ENCODE results near the gene LMX1B. TPM values are rescaled to one million over a fixed set of nuclear protein-coding genes. Genes with fewer than 3 reads are reported as not detected.

LMX1B gene
- polyA plus RNA-seq, 1 of the 3 experiments (the other 2 are of a cell fraction): not detected

- no peak overlapping the region for H3K27ac ChIP-seq (ENCODE audit: low read depth in 2 of 2, low read length in 1 of 2)
- no peak for TF ChIP-seq MXI1 (IDR thresholded peaks at IDR 0.05; ENCODE audit: low read depth, low read length)
- TF ChIP-seq TCF12 (IDR thresholded peaks at IDR 0.05): peak; percentile 22; the same call in 1 of the 2 replicates
- TF ChIP-seq RFX5 (IDR thresholded peaks at IDR 0.05; ENCODE audit: low read length): no peak
- TF ChIP-seq RCOR1 (IDR thresholded peaks at IDR 0.05; ENCODE audit: low read length): peak; percentile 94
- peak; percentile 99 for TF ChIP-seq GATA2 (CRISPR knock-in tag; IDR thresholded peaks at IDR 0.05)
- no peak for TF ChIP-seq RXRA (IDR thresholded peaks at IDR 0.05; ENCODE audit: borderline replicate concordance, low read depth)
- peak; percentile 96 for TF ChIP-seq CHD2 (IDR thresholded peaks at IDR 0.05; ENCODE audit: low read length, partially characterized antibody)
- TF ChIP-seq FOXJ3 (CRISPR knock-in tag; IDR thresholded peaks at IDR 0.05): peak; percentile 74; the same call in 1 of the 2 replicates
- TF ChIP-seq EP300 (IDR thresholded peaks at IDR 0.05; ENCODE audit: borderline replicate concordance in 1 of 2, low read depth in 1 of 2, low read length in 1 of 2): peak in 1 of 2 experiments; percentile 87; a peak in 2 of 4 replicates
- TF ChIP-seq, protein P1, sequence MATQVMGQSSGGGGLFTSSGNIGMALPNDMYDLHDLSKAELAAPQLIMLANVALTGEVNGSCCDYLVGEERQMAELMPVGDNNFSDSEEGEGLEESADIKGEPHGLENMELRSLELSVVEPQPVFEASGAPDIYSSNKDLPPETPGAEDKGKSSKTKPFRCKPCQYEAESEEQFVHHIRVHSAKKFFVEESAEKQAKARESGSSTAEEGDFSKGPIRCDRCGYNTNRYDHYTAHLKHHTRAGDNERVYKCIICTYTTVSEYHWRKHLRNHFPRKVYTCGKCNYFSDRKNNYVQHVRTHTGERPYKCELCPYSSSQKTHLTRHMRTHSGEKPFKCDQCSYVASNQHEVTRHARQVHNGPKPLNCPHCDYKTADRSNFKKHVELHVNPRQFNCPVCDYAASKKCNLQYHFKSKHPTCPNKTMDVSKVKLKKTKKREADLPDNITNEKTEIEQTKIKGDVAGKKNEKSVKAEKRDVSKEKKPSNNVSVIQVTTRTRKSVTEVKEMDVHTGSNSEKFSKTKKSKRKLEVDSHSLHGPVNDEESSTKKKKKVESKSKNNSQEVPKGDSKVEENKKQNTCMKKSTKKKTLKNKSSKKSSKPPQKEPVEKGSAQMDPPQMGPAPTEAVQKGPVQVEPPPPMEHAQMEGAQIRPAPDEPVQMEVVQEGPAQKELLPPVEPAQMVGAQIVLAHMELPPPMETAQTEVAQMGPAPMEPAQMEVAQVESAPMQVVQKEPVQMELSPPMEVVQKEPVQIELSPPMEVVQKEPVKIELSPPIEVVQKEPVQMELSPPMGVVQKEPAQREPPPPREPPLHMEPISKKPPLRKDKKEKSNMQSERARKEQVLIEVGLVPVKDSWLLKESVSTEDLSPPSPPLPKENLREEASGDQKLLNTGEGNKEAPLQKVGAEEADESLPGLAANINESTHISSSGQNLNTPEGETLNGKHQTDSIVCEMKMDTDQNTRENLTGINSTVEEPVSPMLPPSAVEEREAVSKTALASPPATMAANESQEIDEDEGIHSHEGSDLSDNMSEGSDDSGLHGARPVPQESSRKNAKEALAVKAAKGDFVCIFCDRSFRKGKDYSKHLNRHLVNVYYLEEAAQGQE (IDR thresholded peaks at IDR 0.05; ENCODE audit: low read depth, low read length): 0 out of 2 replicates have a peak, but pooled peaks have one; percentile 69
- H3K9me2 ChIP-seq: no peaks in the 10 kb centered on the region
- H3K4me2 ChIP-seq: no peak overlapping the region
- 13% methylated on average over 9 of the region's 10 CpGs for WGBS (ENCODE audit: low lambda C conversion rate)
- CTCF ChIA-PET: interaction anchor here (0.6 to 21.5 kb wide), 20 partner anchors 10 to 1051 kb away, joined by 3 to 739 read pairs (median 4); no protein-coding TSS in a partner anchor
- H3K27me3 ChIP-seq (ENCODE audit: insufficient read depth): peaks cover 30% of the 10 kb centered on the region
- no peaks in the 10 kb centered on the region for H3F3A ChIP-seq (replicated peaks; ENCODE audit: insufficient read depth)
- POLR2A ChIA-PET: interaction anchor here (0.6 to 1.6 kb wide), 6 partner anchors 13 to 76 kb away, joined by 3 to 8 read pairs (median 3); no protein-coding TSS in a partner anchor
- no peaks in the 10 kb centered on the region for H3K9me3 ChIP-seq
- H3K9ac ChIP-seq: no peak overlapping the region
- peak; percentile 86 for DNase-seq
- H3K4me1 ChIP-seq (ENCODE audit: control insufficient read depth in 1 of 2, insufficient read depth in 2 of 2, low read depth in 1 of 2, low read length in 1 of 2): peaks cover 0 to 21% of the 10 kb centered on the region in 2 experiments; a peak in 1 of 4 replicates
- H4K20me1 ChIP-seq (ENCODE audit: insufficient read depth): no peaks in the 10 kb centered on the region
- no peak overlapping the region for H3K4me3 ChIP-seq (ENCODE audit: low read depth in 2 of 2, low read length in 1 of 2)
- no peaks in the 10 kb centered on the region for H3K36me3 ChIP-seq (replicated peaks in 1 of 2; ENCODE audit: control insufficient read depth in 1 of 2, insufficient read depth in 2 of 2, low read length in 1 of 2)
- no peak overlapping the region for H2AFZ ChIP-seq (ENCODE audit: low read depth)
- no peaks in the 10 kb centered on the region for H3K79me2 ChIP-seq (ENCODE audit: insufficient read depth)
Measured at GRCh38 chr9:126564128-126564527, 49.6 kb upstream of the LMX1B start.

DNA sequence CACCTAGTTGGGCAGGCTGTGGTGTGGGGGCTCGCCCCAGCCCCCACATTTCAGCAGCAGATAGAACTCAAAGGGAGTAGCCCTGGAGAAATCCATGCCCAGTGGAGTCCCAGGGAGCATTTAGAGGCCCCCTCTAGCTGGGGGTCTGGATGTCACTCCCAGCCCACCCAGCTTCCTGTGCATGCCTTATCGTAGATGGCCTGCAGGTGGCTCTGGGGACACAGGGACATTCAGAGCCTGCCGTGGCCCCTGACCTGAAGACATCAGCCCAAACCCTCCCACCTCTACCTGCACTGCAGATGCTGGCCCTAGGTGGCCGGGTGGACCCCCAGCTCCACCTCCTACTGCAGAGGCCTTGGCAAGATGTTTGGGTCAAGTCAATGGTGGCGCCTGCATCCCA lies 49.0 kb upstream of the LMX1B start:
- H3K9ac ChIP-seq: no peak overlapping the region
- no peak overlapping the region for H3K27ac ChIP-seq (ENCODE audit: low read depth in 2 of 2, low read length in 1 of 2)
- ChIA-PET CTCF (interaction anchor here (0.6 to 21.5 kb wide), 19 partner anchors 9 to 1051 kb away, joined by 3 to 739 read pairs (median 4); no protein-coding TSS in a partner anchor), POLR2A (interaction anchor here (0.7 to 1.1 kb wide), 2 partner anchors 13 to 75 kb away, joined by 3 read pairs; no protein-coding TSS in a partner anchor)
- peaks cover 0 to 21% of the 10 kb centered on the region in 2 experiments; a peak in 1 of 4 replicates for H3K4me1 ChIP-seq (ENCODE audit: control insufficient read depth in 1 of 2, insufficient read depth in 2 of 2, low read depth in 1 of 2, low read length in 1 of 2)
- H3K4me2 ChIP-seq: no peak overlapping the region
- H3K4me3 ChIP-seq (ENCODE audit: low read depth in 2 of 2, low read length in 1 of 2): no peak overlapping the region
- H3K79me2 ChIP-seq (ENCODE audit: insufficient read depth): no peaks in the 10 kb centered on the region
- H3K9me3 ChIP-seq: no peaks in the 10 kb centered on the region
- no peak overlapping the region for H2AFZ ChIP-seq (ENCODE audit: low read depth)
- peak; percentile 48 for DNase-seq
- H3K9me2 ChIP-seq: no peaks in the 10 kb centered on the region
- H3F3A ChIP-seq (replicated peaks; ENCODE audit: insufficient read depth): no peaks in the 10 kb centered on the region
- no peaks in the 10 kb centered on the region for H4K20me1 ChIP-seq (ENCODE audit: insufficient read depth)
- TF ChIP-seq, protein P2, sequence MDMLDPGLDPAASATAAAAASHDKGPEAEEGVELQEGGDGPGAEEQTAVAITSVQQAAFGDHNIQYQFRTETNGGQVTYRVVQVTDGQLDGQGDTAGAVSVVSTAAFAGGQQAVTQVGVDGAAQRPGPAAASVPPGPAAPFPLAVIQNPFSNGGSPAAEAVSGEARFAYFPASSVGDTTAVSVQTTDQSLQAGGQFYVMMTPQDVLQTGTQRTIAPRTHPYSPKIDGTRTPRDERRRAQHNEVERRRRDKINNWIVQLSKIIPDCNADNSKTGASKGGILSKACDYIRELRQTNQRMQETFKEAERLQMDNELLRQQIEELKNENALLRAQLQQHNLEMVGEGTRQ (IDR thresholded peaks at IDR 0.05; ENCODE audit: borderline replicate concordance, low read depth, low read length): no peak
- TF ChIP-seq TAF1 (IDR thresholded peaks at IDR 0.05; ENCODE audit: borderline replicate concordance, low read depth, low read length) (no peak), NRF1 (IDR thresholded peaks at IDR 0.05; ENCODE audit: low read depth, low read length) (no peak), ELF1 (IDR thresholded peaks at IDR 0.05) (no peak), YY1 (IDR thresholded peaks at IDR 0.05; ENCODE audit: low read depth) (no peak), SIN3A (IDR thresholded peaks at IDR 0.05; ENCODE audit: borderline replicate concordance, low read depth, low read length) (no peak), TEAD4 (IDR thresholded peaks at IDR 0.05; ENCODE audit: borderline replicate concordance, insufficient read depth) (no peak), RAD21 (IDR thresholded peaks at IDR 0.05; ENCODE audit: low read length) (peak; percentile 21; the same call in 1 of the 2 replicates), TCF12 (IDR thresholded peaks at IDR 0.05) (no peak)
- TF ChIP-seq, protein P3, sequence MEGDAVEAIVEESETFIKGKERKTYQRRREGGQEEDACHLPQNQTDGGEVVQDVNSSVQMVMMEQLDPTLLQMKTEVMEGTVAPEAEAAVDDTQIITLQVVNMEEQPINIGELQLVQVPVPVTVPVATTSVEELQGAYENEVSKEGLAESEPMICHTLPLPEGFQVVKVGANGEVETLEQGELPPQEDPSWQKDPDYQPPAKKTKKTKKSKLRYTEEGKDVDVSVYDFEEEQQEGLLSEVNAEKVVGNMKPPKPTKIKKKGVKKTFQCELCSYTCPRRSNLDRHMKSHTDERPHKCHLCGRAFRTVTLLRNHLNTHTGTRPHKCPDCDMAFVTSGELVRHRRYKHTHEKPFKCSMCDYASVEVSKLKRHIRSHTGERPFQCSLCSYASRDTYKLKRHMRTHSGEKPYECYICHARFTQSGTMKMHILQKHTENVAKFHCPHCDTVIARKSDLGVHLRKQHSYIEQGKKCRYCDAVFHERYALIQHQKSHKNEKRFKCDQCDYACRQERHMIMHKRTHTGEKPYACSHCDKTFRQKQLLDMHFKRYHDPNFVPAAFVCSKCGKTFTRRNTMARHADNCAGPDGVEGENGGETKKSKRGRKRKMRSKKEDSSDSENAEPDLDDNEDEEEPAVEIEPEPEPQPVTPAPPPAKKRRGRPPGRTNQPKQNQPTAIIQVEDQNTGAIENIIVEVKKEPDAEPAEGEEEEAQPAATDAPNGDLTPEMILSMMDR (IDR thresholded peaks at IDR 0.05): peak; percentile 21; the same call in 1 of the 2 replicates
- WGBS (ENCODE audit: low lambda C conversion rate): no CpG with 5 or more reads among the region's 5 CpGs
- H3K27me3 ChIP-seq (ENCODE audit: insufficient read depth): peaks cover 25% of the 10 kb centered on the region
- H3K36me3 ChIP-seq (replicated peaks in 1 of 2; ENCODE audit: control insufficient read depth in 1 of 2, insufficient read depth in 2 of 2, low read length in 1 of 2): no peaks in the 10 kb centered on the region

Measured in SK-N-SH (cell line).